Activated T-cell treated with anti-CD3 and anti-CD28 coated beads for 48 hours (primary cell): ENCODE measurements around the gene TNFSF13.
"Not testable (repeated sequence)": the region's sequence is repeated elsewhere in the genome, so short reads cannot be mapped to it uniquely, and the experiment has no call there.

Source experiments
- DNase-seq: peaks from one replicate; pipeline ENCODE4 v3.0.0-alpha.2; 2020; ENCODE audit warnings: low read depth

TNFSF13 gene

GRCh38 chr17:7591596-7591995, 33.0 kb downstream of the TNFSF13 start:
- no peak for DNase-seq

- DNase-seq, result no peak
These were observed 34.0 kb downstream of the TNFSF13 start for GRCh38 chr17:7592422-7593021.

- no peak for DNase-seq
These were observed 34.7 kb downstream of the TNFSF13 start for GRCh38 chr17:7593296-7593695.

GRCh38 chr17:7597561-7597960, 39.0 kb downstream of the TNFSF13 start:
- DNase-seq, result not testable (repeated sequence)

GRCh38 chr17:7606280-7606679, 47.7 kb downstream of the TNFSF13 start:
- DNase-seq, result no peak

- no peak for DNase-seq
These were observed 52.1 kb downstream of the TNFSF13 start for GRCh38 chr17:7610641-7611040.
